ENCODE measurements around the gene MRFAP1. TPM values are rescaled to one million over a fixed set of nuclear protein-coding genes. Genes with fewer than 3 reads are reported as not detected.

MRFAP1 gene
- total RNA-seq, 5 donors from 2014 or later (not counting 1 experiment from before 2014, with no cell fraction given), result 138 to 169 (median 138) TPM

DNA sequence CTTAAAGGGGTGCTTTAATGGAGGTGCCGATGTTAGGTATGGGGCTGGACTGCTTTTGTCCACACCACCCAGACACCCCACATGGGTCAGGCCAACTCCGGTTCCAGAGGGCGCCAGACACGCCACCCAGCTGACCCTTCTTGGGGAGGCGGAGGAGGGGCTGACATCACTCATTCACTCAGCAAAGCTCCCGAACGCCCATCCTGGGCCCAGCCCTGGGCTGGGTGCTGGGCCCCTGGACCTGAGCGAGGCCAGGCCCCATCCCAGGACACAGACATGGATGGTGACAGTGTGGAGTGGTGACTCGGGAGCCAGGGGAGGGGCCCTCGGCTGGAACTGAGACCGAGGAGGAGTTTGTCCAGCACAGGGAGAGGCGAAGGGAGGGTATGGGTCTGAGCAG is 37.4 kb upstream of the MRFAP1 start:
- Histone ChIP-seq H3K4me1 (ENCODE audit: control insufficient read depth in 1 of 2, extremely low read depth in 1 of 2, insufficient read depth in 2 of 2, low read length in 2 of 2) (no peaks in the 10 kb centered on the region), H3K36me3 (ENCODE audit: control insufficient read depth in 2 of 2, extremely low read depth in 1 of 2, insufficient read depth in 1 of 2, low read length in 1 of 2) (peaks cover 19 to 84% of the 10 kb centered on the region in 2 donors), H3K27me3 (replicated peaks in 1 of 2; ENCODE audit: control insufficient read depth in 2 of 2, extremely low read depth in 1 of 2, insufficient read depth in 2 of 2, low read length in 1 of 2) (no peaks in the 10 kb centered on the region), H3K4me3 (ENCODE audit: control insufficient read depth in 1 of 2, extremely low read depth in 1 of 2, low read length in 1 of 2) (no peak overlapping the region), H3K9me3 (no peaks in the 10 kb centered on the region), H3K27ac (ENCODE audit: low read length) (no peak overlapping the region)
- peaks cover 0 to 8% (median 0%) of the 10 kb centered on the region in 3 donors for H3K9me3 Mint-ChIP-seq
- no peak overlapping the region for H3K27ac Mint-ChIP-seq
- CTCF ChIA-PET, result interaction anchor here in 1 of 2 donors (0.5 to 0.7 kb wide), 2 partner anchors 353 to 500 kb away, joined by 3 read pairs; no protein-coding TSS in a partner anchor
- no peak overlapping the region for H3K4me3 Mint-ChIP-seq
- H3K4me1 Mint-ChIP-seq, result no peaks in the 10 kb centered on the region
- WGBS (ENCODE audit: insufficient coverage), result no CpG with 5 or more reads among the region's 12 CpGs
- no peaks in the 10 kb centered on the region for H3K27me3 Mint-ChIP-seq
- H3K36me3 Mint-ChIP-seq, result peaks cover 83% of the 10 kb centered on the region
- no peak for ATAC-seq (replicated peaks in 1 of 4)
- DNase-seq, result no peak
- POLR2A ChIA-PET, result no interaction called here

DNA sequence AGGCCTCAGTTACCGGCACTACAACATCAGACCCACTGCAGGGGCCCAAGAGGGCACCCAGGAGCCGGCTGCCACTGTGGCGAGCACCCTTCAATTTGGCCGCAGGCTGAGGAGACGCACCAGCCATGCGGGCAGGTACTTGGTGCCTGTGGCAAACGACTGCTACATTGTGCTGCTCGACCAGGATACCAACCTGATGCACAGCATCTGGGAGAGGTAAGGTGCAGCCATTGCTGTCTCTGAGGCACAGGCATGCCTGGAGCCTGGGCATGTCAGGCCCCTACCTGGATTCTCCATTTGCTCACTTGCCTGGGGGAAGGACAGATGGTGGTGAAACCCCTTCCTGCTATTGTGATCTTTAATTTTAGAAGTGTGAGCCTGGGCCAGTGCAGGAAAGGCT is 35.4 kb upstream of the MRFAP1 start:
- WGBS (ENCODE audit: insufficient coverage), result 97% methylated on average over 8 of the region's 8 CpGs
- POLR2A ChIA-PET, result interaction anchor here in 1 of 2 donors (0.7 kb wide), 1 partner anchor 8 kb away, joined by 3 read pairs; no protein-coding TSS in a partner anchor
- H3K27ac Mint-ChIP-seq, result no peak overlapping the region
- no peaks in the 10 kb centered on the region for H3K9me3 ChIP-seq
- no peak overlapping the region for H3K27ac ChIP-seq (ENCODE audit: low read length)
- H3K36me3 ChIP-seq (ENCODE audit: control insufficient read depth in 2 of 2, extremely low read depth in 1 of 2, insufficient read depth in 1 of 2, low read length in 1 of 2), result peaks cover 27 to 90% of the 10 kb centered on the region in 2 donors
- no peak overlapping the region for H3K4me3 Mint-ChIP-seq
- H3K4me3 ChIP-seq (ENCODE audit: control insufficient read depth in 1 of 2, extremely low read depth in 1 of 2, low read length in 1 of 2), result no peak overlapping the region
- DNase-seq, result no peak
- no peak for ATAC-seq (replicated peaks in 1 of 4)
- CTCF ChIA-PET, result no interaction called here
- no peaks in the 10 kb centered on the region for H3K27me3 Mint-ChIP-seq
- H3K36me3 Mint-ChIP-seq, result peaks cover 86% of the 10 kb centered on the region
- no peaks in the 10 kb centered on the region for H3K27me3 ChIP-seq (replicated peaks in 1 of 2; ENCODE audit: control insufficient read depth in 2 of 2, extremely low read depth in 1 of 2, insufficient read depth in 2 of 2, low read length in 1 of 2)
- H3K9me3 Mint-ChIP-seq, result peaks cover 0 to 8% (median 0%) of the 10 kb centered on the region in 3 donors
- peaks cover 0 to 1% (median 0%) of the 10 kb centered on the region in 3 donors for H3K4me1 Mint-ChIP-seq
- H3K4me1 ChIP-seq (ENCODE audit: control insufficient read depth in 1 of 2, extremely low read depth in 1 of 2, insufficient read depth in 2 of 2, low read length in 2 of 2), result peaks cover 0 to 9% of the 10 kb centered on the region in 2 experiments

- Histone ChIP-seq H3K36me3 (ENCODE audit: control insufficient read depth in 2 of 2, extremely low read depth in 1 of 2, insufficient read depth in 1 of 2, low read length in 1 of 2) (peaks cover 27 to 90% of the 10 kb centered on the region in 2 donors), H3K4me3 (ENCODE audit: control insufficient read depth in 1 of 2, extremely low read depth in 1 of 2, low read length in 1 of 2) (no peak overlapping the region), H3K9me3 (no peaks in the 10 kb centered on the region), H3K4me1 (ENCODE audit: control insufficient read depth in 1 of 2, extremely low read depth in 1 of 2, insufficient read depth in 2 of 2, low read length in 2 of 2) (peaks cover 0 to 9% of the 10 kb centered on the region in 2 experiments), H3K27me3 (replicated peaks in 1 of 2; ENCODE audit: control insufficient read depth in 2 of 2, extremely low read depth in 1 of 2, insufficient read depth in 2 of 2, low read length in 1 of 2) (no peaks in the 10 kb centered on the region), H3K27ac (ENCODE audit: low read length) (no peak overlapping the region)
- no peak for DNase-seq
- ATAC-seq (replicated peaks in 1 of 4), result no peak
- H3K9me3 Mint-ChIP-seq, result peaks cover 0 to 8% (median 0%) of the 10 kb centered on the region in 3 donors
- H3K27me3 Mint-ChIP-seq, result no peaks in the 10 kb centered on the region
- ChIA-PET POLR2A (no interaction called here), CTCF (no interaction called here)
- H3K27ac Mint-ChIP-seq, result no peak overlapping the region
- H3K4me3 Mint-ChIP-seq, result no peak overlapping the region
- peaks cover 88% of the 10 kb centered on the region for H3K36me3 Mint-ChIP-seq
- 100% methylated on average over 2 of the region's 2 CpGs for WGBS (ENCODE audit: insufficient coverage)
- H3K4me1 Mint-ChIP-seq, result peaks cover 0 to 1% (median 0%) of the 10 kb centered on the region in 3 donors
These were observed 34.9 kb upstream of the MRFAP1 start for GRCh38 chr4:6605605-6606004.

- Mint-ChIP-seq H3K4me1 (peaks cover 0 to 1% (median 0%) of the 10 kb centered on the region in 3 donors), H3K4me3 (no peak overlapping the region), H3K36me3 (peaks cover 85% of the 10 kb centered on the region), H3K27me3 (no peaks in the 10 kb centered on the region), H3K9me3 (peaks cover 0 to 8% (median 0%) of the 10 kb centered on the region in 3 donors), H3K27ac (no peak overlapping the region)
- DNase-seq (no peak), ATAC-seq (replicated peaks in 1 of 4) (no peak)
- 99% methylated on average over 7 of the region's 10 CpGs for WGBS (ENCODE audit: insufficient coverage)
- Histone ChIP-seq H3K4me1 (ENCODE audit: control insufficient read depth in 1 of 2, extremely low read depth in 1 of 2, insufficient read depth in 2 of 2, low read length in 2 of 2) (peaks cover 0 to 9% of the 10 kb centered on the region in 2 experiments), H3K4me3 (ENCODE audit: control insufficient read depth in 1 of 2, extremely low read depth in 1 of 2, low read length in 1 of 2) (no peak overlapping the region), H3K9me3 (no peaks in the 10 kb centered on the region), H3K27me3 (replicated peaks in 1 of 2; ENCODE audit: control insufficient read depth in 2 of 2, extremely low read depth in 1 of 2, insufficient read depth in 2 of 2, low read length in 1 of 2) (no peaks in the 10 kb centered on the region), H3K27ac (ENCODE audit: low read length) (no peak overlapping the region), H3K36me3 (ENCODE audit: control insufficient read depth in 2 of 2, extremely low read depth in 1 of 2, insufficient read depth in 1 of 2, low read length in 1 of 2) (peaks cover 27 to 91% of the 10 kb centered on the region in 2 donors)
- POLR2A ChIA-PET, result interaction anchor here in 1 of 2 donors (0.5 kb wide), 1 partner anchor 151 kb away, joined by 4 read pairs; no protein-coding TSS in a partner anchor
- CTCF ChIA-PET, result no interaction called here
These were observed 33.8 kb upstream of the MRFAP1 start for GRCh38 chr4:6606465-6607235.

- no peaks in the 10 kb centered on the region for H3K27me3 ChIP-seq (replicated peaks in 1 of 2; ENCODE audit: control insufficient read depth in 2 of 2, extremely low read depth in 1 of 2, insufficient read depth in 2 of 2, low read length in 1 of 2)
- CTCF ChIA-PET, result no interaction called here
- H3K36me3 ChIP-seq (ENCODE audit: control insufficient read depth in 2 of 2, extremely low read depth in 1 of 2, insufficient read depth in 1 of 2, low read length in 1 of 2), result peaks cover 22 to 91% of the 10 kb centered on the region in 2 donors
- POLR2A ChIA-PET, result no interaction called here
- DNase-seq (no peak), ATAC-seq (replicated peaks in 1 of 4) (no peak)
- peaks cover 0 to 8% (median 0%) of the 10 kb centered on the region in 3 donors for H3K9me3 Mint-ChIP-seq
- H3K9me3 ChIP-seq, result no peaks in the 10 kb centered on the region
- H3K4me3 ChIP-seq (ENCODE audit: control insufficient read depth in 1 of 2, extremely low read depth in 1 of 2, low read length in 1 of 2), result no peak overlapping the region
- H3K36me3 Mint-ChIP-seq, result peaks cover 86% of the 10 kb centered on the region
- peaks cover 0 to 9% of the 10 kb centered on the region in 2 experiments for H3K4me1 ChIP-seq (ENCODE audit: control insufficient read depth in 1 of 2, extremely low read depth in 1 of 2, insufficient read depth in 2 of 2, low read length in 2 of 2)
- no peak overlapping the region for H3K4me3 Mint-ChIP-seq
- H3K27ac ChIP-seq (ENCODE audit: low read length), result no peak overlapping the region
- H3K27me3 Mint-ChIP-seq, result no peaks in the 10 kb centered on the region
- H3K4me1 Mint-ChIP-seq, result peaks cover 0 to 1% (median 0%) of the 10 kb centered on the region in 3 donors
- H3K27ac Mint-ChIP-seq, result no peak overlapping the region
- WGBS (ENCODE audit: insufficient coverage), result 84% methylated on average over 4 of the region's 13 CpGs
These were observed 33.0 kb upstream of the MRFAP1 start for GRCh38 chr4:6607368-6608055.

- Histone ChIP-seq H3K9me3 (no peaks in the 10 kb centered on the region), H3K36me3 (ENCODE audit: control insufficient read depth in 2 of 2, extremely low read depth in 1 of 2, insufficient read depth in 1 of 2, low read length in 1 of 2) (peaks cover 24 to 85% of the 10 kb centered on the region in 2 donors), H3K4me3 (ENCODE audit: control insufficient read depth in 1 of 2, extremely low read depth in 1 of 2, low read length in 1 of 2) (no peak overlapping the region), H3K27me3 (replicated peaks in 1 of 2; ENCODE audit: control insufficient read depth in 2 of 2, extremely low read depth in 1 of 2, insufficient read depth in 2 of 2, low read length in 1 of 2) (no peaks in the 10 kb centered on the region), H3K27ac (ENCODE audit: low read length) (no peak overlapping the region), H3K4me1 (ENCODE audit: control insufficient read depth in 1 of 2, extremely low read depth in 1 of 2, insufficient read depth in 2 of 2, low read length in 2 of 2) (peaks cover 0 to 9% of the 10 kb centered on the region in 2 experiments)
- H3K4me1 Mint-ChIP-seq, result peaks cover 0 to 1% (median 0%) of the 10 kb centered on the region in 3 donors
- H3K27me3 Mint-ChIP-seq, result no peaks in the 10 kb centered on the region
- peaks cover 0 to 7% (median 0%) of the 10 kb centered on the region in 3 donors for H3K9me3 Mint-ChIP-seq
- ChIA-PET CTCF (no interaction called here), POLR2A (interaction anchor here in 1 of 2 donors (0.5 kb wide), 1 partner anchor 109 kb away, joined by 4 read pairs; no protein-coding TSS in a partner anchor)
- no peak overlapping the region for H3K27ac Mint-ChIP-seq
- H3K4me3 Mint-ChIP-seq, result no peak overlapping the region
- peak in 1 of 4 experiments; percentile 41 for ATAC-seq (replicated peaks in 1 of 4)
- H3K36me3 Mint-ChIP-seq, result peaks cover 83% of the 10 kb centered on the region
- peak in 10 of 35 experiments; percentile 2 to 28 (median 7) for DNase-seq
- 73% methylated on average over 22 of the region's 28 CpGs for WGBS (ENCODE audit: insufficient coverage)
These were observed 31.6 kb upstream of the MRFAP1 start for GRCh38 chr4:6608758-6609414.
